HG02852 (cell line): ENCODE measurements around the gene USP7.
"Not testable (repeated sequence)": the region's sequence is repeated elsewhere in the genome, so short reads cannot be mapped to it uniquely, and the experiment has no call there.

Experiments used
- ATAC-seq: cut with Tn5 transposase; IDR thresholded peaks from one replicate; pipeline ENCODE4 v1.9.1; 2021; ENCODE audit warnings: mild to moderate bottlenecking, moderate library complexity; ENCODE audit not compliant: unreplicated experiment

The USP7 gene

DNA sequence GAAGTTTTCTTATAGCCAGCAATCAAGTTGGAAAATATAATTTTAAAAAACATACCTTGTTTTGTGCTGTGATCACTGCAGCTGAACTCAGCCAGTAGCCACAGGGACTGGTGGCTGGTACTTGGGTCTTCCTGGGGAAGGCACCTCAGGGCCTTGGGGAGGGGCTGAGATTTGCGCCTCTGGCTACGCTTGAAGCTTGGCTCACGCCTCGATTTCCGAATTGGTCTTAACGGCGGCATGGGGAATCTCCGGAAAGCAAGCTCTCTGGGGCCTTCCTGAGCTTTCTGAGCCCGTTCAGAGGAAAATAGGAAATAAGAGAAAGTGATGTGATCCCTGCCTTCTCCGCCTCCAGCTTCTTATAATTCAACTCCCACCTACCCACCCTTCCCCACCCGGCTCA lies 11.3 kb upstream of the USP7 start:
- ATAC-seq, result no peak

DNA sequence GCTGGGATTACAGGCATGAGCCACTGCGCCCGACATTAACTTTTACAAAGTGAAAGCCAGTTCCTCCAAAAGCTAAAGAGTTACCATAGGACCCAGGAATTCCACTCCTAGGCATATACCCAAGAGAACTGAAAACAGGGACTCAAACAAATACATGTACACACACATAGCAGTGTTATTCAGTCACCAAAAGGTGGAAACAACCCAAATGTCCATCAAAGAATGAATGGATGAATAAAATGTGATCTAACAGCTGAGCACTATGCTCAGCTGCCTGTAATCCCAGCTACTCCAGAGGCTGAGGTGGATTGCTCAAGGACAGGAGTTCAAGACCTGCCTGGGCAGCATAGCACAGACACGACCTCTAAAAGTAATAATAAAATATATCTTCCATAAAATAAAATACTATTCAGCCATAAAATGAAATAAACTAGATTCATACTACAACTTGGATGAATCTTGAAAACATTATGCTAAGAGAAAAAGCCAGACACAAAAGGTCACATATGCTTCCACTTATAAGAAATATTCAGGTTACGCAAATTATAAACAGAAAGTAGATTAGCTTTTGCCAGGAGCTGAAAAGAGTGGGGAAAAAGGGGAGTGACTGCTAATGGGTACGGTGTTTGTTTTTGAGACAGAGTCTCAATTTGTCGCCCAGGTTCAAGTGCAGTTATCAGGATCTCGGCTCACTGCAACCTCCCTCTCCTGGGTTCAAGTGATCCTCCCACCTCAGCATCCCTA lies 9.3 kb upstream of the USP7 start:
- ATAC-seq, result no peak

DNA sequence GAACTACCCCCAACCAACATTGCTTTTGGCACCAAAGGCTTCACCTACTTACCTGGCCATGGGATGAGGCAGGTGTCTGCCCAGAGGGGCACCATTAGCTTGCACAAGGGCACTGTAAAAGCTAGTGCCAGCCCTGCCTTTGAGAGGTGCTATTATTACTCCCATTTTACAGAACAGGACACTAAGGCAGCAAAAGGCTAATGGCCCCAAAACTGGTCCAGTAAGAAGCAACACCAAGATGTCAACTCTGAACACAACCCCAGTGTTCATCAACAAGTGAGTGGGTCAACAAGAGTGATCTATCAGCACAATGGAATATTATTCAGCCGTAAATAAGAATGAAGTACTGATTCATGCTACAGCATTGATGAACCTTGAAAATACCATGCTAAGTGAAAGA lies 7.7 kb upstream of the USP7 start:
- no peak for ATAC-seq

DNA sequence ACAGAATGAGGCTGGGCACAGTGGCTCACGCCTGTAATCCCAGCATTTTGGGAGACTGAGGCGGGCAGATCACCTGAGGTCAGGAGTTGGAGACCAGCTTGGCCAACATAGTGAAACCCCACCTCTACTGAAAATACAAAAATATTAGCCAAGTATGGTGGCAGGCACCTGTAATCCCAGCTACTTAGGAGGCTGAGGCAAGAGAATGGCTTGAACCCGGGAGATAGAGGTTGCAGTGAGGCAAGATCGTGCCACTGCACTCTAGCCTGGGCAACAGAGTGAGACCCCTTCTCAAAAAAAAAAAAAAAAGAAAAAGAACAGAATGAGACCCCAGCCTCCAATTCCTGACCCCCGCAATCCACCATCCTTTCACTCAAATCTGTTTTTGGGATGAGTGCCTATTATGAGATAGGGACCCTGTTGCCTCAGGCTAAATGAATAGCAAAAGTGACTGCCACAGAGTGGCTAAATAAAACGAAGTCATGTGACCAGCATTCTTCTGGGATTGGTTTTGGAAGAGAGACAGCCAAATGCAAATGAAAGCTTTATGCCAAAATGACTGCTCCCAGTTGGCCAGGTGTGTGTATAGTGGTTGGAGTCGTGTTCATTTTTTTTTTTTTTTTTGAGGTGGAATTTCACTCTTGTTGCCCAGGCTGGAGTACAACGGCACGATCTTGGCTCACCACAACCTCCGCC lies 5.6 kb upstream of the USP7 start:
- ATAC-seq, result not testable (repeated sequence)

DNA sequence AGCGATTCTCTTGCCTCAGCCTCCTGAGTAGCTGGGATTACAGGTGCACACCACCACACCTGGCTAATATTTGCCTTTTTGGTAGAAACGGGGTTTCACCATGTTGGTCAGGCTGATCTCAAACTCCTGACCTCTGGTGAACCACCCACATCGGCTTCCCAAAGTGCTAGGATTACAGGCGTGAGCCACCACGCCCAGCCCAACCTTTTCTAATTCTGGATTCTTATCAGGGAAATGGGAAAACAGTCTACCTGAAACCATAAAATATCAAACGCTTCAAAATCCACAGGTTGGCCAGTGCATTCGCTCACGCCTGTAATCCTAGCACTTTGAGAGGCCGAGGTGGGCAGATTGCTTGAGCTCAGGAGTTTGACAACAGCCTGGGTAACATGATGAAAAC lies 4.3 kb upstream of the USP7 start:
- ATAC-seq, result not testable (repeated sequence)

DNA sequence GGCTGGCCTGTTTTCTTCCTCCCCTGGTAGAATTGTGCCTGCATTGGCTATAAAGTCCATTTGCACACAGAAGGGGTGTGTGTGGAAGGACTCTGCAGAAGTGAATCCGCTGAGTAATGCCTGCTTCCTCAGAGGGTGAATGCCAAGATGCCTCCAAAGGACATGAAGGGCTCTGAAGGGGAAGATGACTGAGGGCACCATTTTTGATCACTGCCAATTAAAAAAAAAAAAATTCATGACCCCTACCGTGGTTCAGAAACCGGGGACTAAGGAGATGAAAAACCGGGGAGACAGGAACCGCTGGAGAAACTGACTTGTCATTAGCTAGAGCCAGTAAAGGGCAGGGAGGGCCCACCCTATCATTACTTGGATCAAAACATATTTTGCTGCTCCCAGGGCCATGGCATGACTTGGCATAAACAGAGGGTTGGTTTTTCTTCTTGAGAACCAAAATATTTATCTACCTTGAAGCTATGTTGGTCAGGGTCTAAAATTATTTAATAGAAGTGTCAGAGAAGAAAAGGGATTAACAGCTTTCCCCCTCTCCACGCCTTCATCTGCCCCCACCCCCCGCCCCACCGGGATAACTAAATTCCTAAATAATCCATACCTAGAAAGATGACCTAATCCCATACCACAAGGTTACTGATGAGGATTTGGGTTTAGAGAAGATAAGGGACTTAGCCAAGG lies 3.6 kb upstream of the USP7 start:
- ATAC-seq, result no peak

DNA sequence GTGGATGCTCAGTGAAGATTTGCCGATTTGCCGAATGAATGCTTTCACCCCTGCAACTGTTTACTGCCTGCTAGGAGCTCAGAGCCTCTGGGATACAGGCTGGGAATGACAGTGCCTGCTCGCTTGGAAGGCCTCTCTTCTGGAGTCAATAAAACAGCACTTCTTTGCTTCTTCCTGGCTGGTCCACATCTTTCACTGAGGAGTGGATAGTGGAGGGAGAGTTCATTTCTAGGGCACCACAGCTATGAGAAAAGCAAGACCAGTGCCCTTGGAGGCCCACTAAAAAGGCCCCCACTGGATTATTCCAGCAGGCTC lies 3.1 kb upstream of the USP7 start:
- no peak for ATAC-seq

DNA sequence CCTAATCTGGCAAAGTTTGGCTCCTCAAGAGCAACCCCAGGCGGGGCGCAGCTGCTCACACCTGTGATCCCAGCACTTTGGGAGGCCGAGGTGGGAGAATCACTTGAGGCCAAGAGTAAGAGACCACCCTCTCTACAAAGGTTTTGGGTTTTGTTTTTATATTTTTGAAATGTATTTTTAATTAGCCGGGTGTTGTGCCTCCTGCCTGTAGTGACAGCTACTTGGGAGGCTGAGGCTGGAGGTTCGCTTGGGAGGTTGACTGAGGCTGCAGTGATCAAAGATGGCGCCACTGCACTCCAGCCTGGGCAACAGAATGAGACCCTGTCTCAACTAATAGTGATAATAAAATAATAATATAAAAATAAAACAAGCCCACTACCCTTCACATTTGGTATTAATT lies 756 bp upstream of the USP7 start:
- ATAC-seq, result no peak

DNA sequence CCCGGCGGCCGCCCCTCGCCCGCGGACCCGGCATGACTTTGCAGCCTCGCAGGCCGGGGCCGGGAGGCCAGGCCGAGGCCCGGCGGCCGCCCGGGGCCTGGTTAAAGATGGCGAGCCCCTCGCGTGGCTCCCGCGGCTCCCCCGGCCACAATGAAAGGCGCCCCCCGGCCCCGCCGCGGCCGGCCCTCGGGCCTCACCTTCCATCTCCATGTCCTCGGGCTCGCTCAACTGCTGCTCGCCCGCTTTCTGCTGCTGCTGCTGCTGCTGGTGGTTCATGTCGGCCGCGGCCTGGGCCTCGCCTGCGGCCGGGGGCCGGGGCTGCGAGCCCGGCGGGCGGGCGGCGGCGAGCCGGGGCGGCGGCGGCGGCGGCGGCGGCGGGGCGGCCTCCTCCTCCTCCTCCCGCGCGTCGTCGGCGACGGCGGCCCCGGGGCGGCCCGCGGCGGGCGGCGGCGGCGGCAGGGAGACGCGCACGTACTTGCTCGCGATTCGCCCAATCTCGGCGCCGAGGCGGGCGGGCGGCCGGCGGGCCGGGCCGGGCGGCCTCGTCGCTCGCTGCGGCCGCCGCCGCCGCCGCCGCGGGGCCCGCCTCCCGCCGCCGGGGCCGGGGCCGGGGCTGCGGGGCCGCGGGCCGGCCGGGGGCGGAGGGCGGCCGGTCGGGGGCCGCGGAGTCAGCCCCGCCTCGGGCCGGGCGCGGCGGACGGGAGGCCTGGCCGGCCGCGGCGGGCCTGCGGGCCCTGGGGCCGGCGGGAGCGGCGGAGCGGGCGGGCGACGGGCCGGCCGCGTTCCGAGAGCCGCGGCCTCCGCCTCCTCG lies 491 bp downstream of the USP7 start:
- peak; percentile 3 for ATAC-seq

DNA sequence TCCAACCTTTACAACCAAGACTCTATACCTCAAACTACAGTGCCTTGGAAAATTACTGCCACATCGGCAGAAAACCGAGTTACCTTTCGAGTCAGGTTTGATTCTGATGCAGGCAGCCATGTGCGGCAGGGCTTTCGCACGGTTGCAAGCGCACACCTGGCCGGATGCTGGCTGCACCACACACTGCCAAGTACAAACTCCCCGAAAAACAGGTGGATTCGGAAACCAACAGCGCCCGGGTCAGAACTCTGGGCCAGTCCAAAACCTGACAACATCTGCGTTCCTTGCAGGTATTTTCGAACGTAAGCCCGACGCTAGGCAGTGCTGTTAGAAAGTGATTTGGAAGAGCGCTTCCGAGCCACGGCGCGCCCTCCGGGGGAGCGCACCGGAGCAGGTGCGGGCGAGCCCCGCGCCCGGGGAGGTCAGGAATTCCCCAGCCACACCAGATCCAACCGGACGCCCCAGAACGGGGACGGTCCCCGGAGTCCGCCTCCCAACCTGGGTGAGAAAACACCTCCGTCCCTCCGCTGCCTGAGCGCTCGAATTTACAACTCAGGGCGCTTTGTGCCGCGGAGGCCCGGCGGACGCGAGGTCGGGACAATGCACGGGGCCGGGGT lies 1.2 kb downstream of the USP7 start:
- peak; percentile 29 for ATAC-seq

DNA sequence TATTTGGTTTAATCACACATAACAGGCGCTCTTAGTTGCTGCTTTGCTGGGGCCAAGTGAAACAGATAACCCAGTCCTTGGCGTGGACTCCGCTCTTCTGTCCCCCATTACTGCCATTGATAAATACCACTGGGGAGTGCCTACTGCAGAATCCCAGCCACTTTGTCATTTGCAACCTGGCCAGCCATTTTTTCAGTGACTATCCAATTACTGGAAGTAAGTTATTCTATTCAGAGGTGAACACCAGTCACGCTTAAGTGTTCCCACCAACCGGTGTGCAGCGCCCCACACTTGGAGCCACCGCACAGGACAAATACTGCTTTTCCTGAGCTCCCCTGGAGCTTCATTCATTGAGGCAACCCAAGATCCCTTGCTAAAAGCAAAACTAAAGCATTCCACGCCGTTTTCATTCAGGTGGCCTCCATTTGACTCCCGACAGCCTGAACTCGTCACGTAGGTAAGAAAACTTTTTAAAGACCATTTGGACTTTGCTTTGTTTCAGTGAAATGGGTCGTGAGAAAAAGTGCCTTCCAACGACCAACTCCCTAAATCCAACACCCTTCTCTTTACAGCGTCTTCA lies 1.8 kb downstream of the USP7 start:
- no peak for ATAC-seq

DNA sequence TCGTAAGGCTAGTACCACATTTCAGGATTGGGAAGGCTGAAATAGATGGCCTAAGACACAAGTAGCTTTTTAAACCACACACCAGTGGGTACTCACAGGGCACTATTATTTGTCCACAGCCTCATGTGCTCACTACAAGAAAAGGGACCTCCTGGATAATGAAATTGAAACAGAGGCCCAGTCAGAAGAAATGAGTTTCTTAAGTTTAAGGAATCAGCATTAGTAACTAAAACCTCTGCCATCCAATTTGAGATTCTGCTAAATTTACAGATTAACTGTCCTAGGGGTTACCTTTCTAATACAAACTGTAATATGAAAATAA lies 3.0 kb downstream of the USP7 start:
- no peak for ATAC-seq

DNA sequence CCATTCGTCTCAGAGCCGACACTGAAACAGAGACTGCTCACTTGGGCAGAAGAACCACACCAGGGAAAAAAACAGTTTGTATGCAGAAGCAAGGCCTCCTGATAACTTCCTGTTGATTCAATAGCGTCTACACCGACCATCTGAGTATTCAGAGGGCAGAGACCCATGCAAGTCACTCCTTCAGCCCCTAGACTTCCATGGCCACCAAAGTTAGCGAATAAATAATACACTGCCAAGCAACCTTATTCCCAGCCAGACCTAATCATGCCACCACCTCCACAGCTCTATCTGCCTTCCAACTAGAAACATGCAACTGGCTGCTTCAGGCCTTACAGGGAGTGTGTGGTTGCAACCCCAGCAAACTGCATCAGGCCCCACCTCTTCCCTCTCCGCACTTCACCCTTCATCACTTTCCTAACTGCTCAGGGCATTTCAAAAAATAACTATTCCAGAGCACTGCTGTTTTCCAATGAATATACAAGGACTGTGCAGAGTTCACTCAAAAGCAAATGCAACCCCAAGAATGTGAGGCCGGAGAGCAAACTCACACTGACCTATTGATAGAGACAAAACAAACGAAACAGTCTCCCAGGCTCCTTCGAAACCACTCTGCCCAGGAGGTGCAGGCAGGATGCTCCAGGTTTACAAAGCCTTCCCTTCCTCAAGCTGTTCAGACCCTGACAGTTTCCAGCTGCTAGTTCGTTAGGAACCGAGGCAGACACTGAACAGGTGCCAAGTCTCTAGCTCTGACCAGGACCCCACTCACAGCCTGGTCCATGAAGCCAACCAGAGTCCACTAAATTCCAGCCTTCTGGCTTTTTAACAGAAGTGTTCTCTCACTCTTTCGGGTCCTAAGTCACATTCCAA lies 3.6 kb downstream of the USP7 start:
- no peak for ATAC-seq

DNA sequence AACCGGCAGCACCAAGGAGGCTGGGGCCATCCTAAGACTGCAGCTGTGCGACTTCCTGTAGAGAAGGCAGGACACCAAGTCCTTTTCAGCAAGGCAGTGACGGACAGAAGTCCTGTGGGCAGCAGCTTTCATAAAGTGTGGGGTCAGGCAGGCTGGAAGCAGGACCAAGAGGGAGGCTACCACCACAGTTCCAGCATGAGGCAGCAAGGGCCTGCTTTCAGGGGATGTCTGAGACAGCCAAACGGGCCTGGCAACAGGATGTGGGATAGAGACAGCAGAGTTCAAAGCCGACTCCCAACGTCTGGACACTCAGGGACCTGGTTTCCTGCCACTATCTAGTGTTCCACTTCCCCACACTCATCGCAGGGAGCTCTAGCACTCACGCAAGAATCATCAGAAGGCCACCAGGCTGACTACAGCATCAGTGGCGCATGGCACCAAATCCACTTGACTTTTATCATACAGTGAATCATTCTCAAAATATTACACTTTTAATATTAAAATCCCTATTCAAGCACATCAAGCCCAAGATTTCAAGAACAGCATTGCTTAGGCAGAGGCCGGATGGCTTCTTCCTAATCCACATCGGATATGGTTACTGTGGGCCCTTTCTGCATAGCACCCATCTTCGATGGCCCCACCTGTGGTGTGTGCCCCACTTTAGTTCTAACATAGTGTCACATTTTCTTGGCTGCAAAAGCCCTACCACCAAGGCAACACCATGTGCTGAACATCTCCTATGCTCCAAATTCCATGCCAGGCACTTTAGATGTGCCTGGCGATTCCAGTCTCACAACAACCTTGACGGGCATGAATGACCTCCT lies 5.2 kb downstream of the USP7 start:
- no peak for ATAC-seq

DNA sequence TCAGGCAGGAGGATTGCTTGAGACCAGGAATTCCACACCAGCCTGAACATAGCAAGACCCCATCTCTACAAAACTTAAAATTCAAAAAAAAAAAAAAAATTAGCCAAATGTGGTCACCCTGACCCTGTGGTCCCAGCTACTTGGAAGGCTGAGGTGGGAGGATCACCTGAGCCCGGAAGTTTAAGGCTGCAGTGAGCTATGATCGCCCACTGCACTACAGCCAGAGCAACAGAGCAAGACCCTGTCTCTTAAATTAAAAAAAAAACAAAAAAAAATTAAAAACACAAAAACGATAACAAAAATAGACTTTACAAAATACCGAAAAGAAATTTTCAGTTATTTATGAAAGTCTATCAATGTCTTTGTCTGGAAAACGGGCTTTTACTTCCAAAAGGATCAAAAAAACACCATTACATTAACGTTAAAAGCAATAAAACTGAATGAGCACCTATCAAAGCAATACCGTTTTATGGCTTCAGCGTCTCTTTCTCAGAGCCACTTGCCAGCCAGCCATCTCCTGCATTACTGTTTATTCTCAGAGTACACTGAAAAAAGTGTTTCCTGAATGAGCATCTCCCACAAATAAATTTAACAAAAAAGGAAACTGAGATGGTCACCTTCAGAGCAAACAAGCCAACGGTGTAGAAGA lies 6.1 kb downstream of the USP7 start:
- no peak for ATAC-seq

DNA sequence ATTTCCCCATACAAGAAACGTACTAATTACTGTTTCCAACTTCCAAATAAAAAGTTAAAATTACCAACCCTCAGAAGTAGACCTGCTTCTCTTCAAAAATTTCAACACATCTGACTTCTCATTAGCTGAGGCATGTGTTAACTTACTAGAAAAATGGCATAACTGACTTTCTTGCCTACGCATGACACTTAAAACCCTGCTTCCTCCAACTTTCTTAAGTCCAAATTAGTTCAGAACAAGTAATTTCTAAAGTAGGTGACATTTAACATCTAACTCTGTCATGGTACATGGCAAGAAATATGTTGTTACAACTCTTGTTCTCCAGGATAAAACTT lies 6.7 kb downstream of the USP7 start:
- no peak for ATAC-seq

DNA sequence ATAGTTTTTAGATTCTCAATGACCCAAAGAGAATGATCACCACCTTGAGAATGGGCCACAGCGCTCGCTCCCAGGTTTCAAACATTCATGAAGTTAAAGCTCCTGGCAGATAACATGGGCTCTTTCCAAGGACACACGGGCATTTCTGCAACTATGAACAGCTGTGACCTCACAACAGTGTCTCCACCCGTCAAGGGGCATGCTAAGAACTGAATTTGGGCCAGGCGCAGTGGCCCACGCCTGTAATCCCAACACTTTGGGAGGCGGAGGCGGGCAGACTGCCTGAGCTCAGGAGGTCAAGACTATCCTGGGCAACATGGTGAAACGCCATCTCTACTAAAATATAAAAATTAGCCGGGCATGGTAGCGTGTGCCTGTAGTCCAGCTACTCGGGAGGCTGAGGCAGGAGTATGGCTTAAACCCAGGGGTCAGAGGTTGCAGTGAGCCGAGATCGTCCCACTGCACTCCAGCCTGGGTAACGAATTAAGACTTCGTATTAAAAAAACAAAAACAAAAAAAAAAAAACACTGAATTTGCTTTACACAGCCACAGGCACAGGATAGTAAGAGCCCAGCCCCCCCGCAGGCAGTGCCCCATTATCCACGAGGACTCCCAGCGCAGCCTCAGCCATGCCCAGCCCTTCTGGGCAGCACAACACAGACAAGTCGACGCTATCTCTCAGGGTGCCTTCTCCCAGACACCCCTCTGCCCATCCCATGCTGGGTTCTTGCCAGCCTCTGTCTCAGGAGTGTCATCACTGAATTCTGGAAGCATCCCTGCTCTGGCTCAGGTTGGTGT lies 7.2 kb downstream of the USP7 start:
- no peak for ATAC-seq

DNA sequence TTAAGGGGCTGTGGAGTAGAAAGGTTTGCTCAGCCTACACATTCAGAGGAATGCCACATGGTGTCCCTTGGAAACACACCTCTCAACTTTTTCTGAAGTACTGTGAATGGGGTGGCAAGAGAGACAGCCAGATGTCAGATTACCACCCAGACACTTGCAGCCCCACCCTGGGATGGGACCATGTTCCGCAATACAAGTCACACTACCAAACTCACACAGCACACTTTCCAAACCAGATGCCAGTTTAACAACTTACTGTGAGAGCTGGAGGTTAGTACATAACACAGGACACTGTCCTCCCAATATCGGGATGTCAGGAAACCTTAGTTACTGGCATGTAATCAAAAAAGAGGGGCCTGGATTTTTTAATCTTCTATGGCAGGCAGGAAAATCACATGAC lies 7.9 kb downstream of the USP7 start:
- ATAC-seq, result no peak
